Measurements from ENCODE around the gene ZDHHC15.
"Not testable (repeated sequence)": the region's sequence is repeated elsewhere in the genome, so short reads cannot be mapped to it uniquely, and the experiment has no call there.

Gene ZDHHC15, protein sequence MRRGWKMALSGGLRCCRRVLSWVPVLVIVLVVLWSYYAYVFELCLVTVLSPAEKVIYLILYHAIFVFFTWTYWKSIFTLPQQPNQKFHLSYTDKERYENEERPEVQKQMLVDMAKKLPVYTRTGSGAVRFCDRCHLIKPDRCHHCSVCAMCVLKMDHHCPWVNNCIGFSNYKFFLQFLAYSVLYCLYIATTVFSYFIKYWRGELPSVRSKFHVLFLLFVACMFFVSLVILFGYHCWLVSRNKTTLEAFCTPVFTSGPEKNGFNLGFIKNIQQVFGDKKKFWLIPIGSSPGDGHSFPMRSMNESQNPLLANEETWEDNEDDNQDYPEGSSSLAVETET

DNA sequence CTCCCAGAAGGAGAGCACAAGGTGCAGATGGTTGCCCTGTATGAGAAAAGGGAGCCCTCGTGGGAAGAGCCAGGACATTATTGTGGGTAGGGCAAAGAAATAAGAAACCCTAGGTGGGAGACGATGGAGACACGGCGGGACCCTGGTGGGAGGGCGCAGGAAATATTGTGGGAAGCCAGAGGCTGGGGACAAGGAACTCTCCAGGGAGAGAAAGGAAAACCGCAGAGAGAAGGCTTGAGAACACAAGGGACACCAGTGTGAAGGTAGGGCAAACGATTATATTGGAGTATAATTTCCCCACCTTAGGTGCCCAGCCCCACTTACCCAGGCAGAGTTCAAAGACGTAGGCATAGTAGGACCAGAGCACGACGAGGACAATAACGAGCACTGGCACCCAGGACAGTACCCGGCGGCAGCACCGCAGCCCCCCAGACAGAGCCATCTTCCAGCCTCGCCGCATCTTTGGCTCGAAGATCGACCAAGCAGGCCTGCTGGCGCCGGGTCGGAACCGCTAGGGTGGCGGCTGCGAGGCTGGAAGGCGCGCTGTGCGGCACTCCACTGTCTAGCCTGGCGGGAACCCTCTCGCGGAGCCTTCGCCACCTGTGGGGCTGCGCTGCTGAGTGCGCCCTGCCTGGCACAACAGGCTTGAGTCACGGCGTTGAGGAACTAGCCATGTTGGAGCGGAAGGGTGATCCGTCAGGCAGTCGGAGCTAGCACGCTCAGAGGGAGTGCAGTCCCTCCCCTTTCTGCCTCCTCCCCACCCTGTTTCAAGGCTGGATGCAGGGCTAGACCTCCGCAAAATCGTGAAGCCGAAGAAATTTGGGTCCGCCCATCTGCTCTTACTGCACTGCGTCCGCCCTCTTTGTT is at the start of gene ZDHHC15:
ZDHHC15 (minus strand) TSS at position 473 of the 867 bp plus-strand sequence; CDS start at position 460, 13 bp downstream.
- no peak for TF ChIP-seq JUND (IDR thresholded peaks at IDR 0.05; ENCODE audit: low read depth)
- in situ Hi-C loops (cut with HindIII; ENCODE audit: low pct_unique_long_range_greater_than_20kb, low sequenced_read_pairs): no loop called here
- peak; percentile 9 to 38 for DNase-seq (ENCODE audit: low read depth in 1 of 2, low spot score in 1 of 2)

DNA sequence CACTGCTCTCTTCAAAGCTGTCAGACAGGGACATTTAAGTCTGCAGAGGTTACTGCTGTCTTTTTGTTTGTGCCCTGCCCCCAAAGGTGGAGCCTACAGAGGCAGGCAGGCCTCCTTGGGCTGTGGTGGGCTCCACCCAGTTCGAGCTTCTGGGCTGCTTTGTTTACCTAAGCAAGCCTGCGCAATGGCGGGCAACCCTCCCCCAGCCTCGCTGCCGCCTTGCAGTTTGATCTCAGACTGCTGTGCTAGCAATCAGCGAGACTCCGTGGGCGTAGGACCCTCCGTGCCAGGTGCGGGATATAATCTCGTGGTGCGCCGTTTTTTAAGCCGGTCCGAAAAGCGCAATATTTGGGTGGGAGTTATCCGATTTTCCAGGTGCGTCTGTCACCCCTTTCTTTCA is 37.7 kb upstream of the ZDHHC15 start:
- in situ Hi-C loops (cut with HindIII; ENCODE audit: low pct_unique_long_range_greater_than_20kb, low sequenced_read_pairs); DNase-seq (ENCODE audit: low read depth in 1 of 2, low spot score in 1 of 2): not testable (repeated sequence)

DNA sequence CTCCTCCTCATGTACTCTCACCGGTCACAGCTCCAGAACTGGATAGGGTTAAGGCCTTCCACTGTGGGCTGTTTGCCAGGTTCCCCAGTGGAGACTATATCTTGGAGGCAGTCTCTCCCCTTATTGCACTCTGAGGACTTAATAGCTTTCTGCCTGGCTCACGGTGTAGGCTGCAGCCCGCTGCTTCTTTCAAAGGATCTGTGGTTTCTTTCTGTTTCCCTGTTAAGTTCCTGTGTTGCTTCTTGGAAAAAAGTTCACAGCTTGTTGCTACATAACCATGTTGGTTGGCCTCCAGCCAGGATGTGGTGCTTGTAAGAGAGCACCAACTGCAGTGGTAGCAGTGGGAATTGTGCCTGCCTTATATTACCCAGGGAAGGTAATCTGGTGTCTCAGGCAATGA is 24.9 kb upstream of the ZDHHC15 start:
- in situ Hi-C loops (cut with HindIII; ENCODE audit: low pct_unique_long_range_greater_than_20kb, low sequenced_read_pairs): no loop called here
- DNase-seq (ENCODE audit: low read depth in 1 of 2, low spot score in 1 of 2): peak in 1 of 2 experiments; percentile 15
- TF ChIP-seq JUND (IDR thresholded peaks at IDR 0.05; ENCODE audit: low read depth): no peak

DNA sequence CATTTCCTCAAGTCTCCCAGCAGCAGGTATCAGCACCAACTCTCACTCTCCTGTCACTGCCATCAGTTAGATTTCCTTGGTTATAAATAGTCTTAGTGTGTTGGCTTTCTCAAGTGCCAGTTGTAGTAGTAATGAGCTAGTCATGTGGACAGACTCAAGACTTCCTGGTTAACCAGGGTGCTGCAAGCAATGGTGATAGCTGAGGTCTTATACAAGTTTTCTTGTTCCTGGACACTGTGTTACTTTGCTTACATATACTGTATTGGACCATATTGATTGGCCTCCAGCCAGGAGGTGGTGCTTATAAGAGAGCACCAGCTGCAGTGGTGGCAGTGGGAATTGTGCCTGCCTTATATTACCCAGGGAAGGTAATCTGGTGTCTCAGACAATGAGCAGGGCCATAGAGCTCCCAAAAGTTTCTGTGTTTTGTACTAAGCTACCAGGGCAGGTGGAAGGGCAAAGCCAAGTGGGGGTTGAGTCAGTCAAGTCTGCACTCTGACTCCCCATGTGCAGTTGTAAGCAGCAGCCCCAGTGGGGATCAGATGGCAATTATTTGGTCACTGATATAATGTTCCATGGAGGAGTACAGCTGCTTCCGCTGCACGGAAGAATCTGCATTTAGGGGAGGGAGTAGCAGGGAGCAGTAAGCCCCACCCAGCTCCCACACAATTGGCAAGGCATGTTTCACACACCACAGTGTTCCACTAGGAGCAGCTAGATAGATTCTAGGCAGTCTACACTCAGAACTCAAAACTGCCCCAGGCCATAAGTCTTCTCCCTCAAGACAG is 24.1 kb upstream of the ZDHHC15 start:
- in situ Hi-C loops (cut with HindIII; ENCODE audit: low pct_unique_long_range_greater_than_20kb, low sequenced_read_pairs): no loop called here
- no peak for DNase-seq (ENCODE audit: low read depth in 1 of 2, low spot score in 1 of 2)
- TF ChIP-seq JUND (IDR thresholded peaks at IDR 0.05; ENCODE audit: low read depth): no peak

DNA sequence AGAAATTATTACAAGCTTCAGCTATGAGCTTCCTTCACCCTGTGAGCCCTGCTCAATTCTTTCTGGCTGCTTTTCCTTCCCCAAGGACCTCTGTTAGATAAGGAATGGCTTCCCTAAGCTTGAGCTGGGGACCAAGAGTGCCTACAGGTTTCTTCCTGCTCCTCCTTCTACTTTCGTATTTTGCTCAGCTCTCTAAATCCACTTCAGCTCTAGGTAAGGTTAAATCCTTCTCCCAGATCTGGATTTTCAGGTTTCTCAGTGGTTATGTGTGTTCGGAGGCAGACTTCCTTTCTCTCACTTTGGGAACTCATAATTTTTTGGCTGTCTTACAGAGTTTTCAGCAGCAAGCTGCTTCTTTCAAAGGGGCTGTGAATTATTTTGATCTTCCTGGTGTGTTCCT is 21.9 kb upstream of the ZDHHC15 start:
- in situ Hi-C loops (cut with HindIII; ENCODE audit: low pct_unique_long_range_greater_than_20kb, low sequenced_read_pairs): no loop called here

DNA sequence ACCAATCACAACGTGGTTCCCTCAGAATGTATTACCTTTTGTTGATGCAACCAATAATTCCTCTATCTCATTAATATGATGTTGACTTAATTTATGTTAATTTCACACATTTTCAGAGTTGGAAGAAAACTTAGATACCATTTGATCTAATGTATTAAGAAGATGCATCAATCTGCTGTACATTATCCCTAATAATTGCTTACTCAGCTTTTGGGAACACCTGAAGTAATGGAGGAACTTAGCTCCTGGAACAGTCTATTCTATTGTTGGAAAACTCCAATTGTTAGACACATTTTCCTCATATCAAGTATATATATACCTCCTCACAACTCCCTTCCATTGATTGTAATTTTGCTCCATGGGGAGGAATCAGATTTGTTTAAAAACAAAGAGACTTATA is 38.9 kb downstream of the ZDHHC15 start:
- in situ Hi-C loops (cut with HindIII; ENCODE audit: low pct_unique_long_range_greater_than_20kb, low sequenced_read_pairs): no loop called here
- no peak for DNase-seq (ENCODE audit: low read depth in 1 of 2, low spot score in 1 of 2)
- TF ChIP-seq JUND (IDR thresholded peaks at IDR 0.05; ENCODE audit: low read depth): no peak

More for the DNA sequence above, 21.9 kb upstream of the ZDHHC15 start:
- no peak for TF ChIP-seq JUND (IDR thresholded peaks at IDR 0.05; ENCODE audit: low read depth)
- peak in 1 of 2 experiments; percentile 43 for DNase-seq (ENCODE audit: low read depth in 1 of 2, low spot score in 1 of 2)

DNA sequence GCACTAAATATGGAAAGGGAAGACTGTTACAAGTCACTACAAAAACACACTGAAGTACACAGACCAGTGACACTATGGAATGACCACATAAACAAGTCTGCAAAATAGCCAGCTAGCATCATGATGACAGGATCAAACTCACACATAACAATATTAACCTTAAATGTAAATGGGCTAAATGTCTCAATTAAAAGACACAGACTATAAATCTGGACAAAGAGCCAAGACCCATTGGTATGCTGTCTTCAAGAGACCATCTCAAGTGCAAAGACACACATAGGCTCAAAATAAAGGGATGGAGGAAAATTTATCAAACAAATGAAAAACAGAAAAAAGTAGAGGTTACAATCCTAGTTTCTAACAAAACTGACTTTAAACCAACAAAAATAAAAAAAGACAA is 61.1 kb downstream of the ZDHHC15 start:
- in situ Hi-C loops (cut with HindIII; ENCODE audit: low pct_unique_long_range_greater_than_20kb, low sequenced_read_pairs): not testable (repeated sequence)

DNA sequence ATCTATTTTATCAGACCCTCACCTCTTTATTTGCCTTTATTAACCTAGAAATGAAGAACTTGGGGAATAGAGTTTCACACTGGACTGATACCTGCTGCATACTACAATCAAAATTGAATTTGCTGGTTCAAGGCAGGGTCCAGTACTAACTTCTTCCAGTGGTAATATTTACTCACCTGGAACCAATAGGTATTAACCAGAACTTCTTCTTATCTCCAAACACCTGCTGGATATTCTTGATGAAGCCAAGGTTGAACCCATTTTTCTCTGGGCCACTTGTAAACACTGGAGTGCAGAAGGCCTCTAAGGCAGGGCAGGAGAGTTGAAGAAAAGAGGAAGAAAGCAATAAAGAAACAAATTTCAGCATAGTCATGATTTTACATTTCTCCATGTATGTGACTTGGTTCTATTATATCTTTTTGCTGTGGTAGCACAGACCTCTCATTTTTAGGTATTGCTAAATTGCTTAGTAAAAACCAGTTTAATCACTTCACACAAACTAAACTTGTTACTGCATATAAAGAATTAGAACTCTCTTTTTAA is 101.1 kb downstream of the ZDHHC15 start:
- in situ Hi-C loops (cut with HindIII; ENCODE audit: low pct_unique_long_range_greater_than_20kb, low sequenced_read_pairs): no loop called here
- no peak for DNase-seq (ENCODE audit: low read depth in 1 of 2, low spot score in 1 of 2)
- no peak for TF ChIP-seq JUND (IDR thresholded peaks at IDR 0.05; ENCODE audit: low read depth)

More for the DNA sequence above, 61.1 kb downstream of the ZDHHC15 start:
- DNase-seq (ENCODE audit: low read depth in 1 of 2, low spot score in 1 of 2): not testable (repeated sequence)

DNA sequence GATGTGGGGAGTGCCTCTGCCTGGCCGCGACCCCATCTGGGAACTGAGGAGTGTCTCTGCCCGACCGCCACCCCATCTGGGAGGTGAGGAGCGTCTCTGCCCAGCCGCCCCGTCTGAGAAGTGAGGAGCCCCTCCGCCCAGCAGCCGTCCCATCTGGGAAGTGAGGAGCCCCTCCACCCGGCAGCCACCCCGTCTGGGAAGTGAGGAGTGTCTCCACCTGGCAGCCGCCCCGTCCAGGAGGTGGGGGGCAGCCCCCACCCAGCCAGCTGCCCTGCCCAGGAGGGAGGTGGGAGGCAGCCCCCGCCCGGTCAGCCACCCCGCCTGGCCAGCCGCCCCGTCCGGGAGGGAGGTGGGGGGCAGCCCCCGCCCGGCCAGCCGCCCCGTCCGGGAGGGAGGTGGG is 115.7 kb downstream of the ZDHHC15 start:
- DNase-seq (ENCODE audit: low read depth in 1 of 2, low spot score in 1 of 2); in situ Hi-C loops (cut with HindIII; ENCODE audit: low pct_unique_long_range_greater_than_20kb, low sequenced_read_pairs): not testable (repeated sequence)

DNA sequence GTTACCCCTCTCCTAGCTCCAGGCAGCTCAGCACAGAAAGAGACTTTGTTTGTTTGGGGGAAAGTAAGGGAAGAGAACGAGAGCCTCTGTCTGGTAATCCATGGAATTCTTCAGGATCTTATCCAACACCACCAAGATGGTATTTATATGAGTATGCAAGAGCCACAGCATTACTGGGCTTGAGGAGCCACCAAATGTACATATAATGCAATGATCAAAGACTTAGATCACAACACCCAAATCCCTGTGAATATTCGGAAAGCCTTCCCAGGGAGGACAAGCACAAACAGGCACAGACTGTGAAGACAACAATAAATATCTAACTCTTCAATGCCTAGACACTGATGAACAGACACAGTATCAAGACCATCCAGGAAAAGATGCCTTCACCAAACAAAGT is 132.4 kb downstream of the ZDHHC15 start:
- TF ChIP-seq JUND (IDR thresholded peaks at IDR 0.05; ENCODE audit: low read depth): no peak
- in situ Hi-C loops (cut with HindIII; ENCODE audit: low pct_unique_long_range_greater_than_20kb, low sequenced_read_pairs): no loop called here
- DNase-seq (ENCODE audit: low read depth in 1 of 2, low spot score in 1 of 2): no peak

DNA sequence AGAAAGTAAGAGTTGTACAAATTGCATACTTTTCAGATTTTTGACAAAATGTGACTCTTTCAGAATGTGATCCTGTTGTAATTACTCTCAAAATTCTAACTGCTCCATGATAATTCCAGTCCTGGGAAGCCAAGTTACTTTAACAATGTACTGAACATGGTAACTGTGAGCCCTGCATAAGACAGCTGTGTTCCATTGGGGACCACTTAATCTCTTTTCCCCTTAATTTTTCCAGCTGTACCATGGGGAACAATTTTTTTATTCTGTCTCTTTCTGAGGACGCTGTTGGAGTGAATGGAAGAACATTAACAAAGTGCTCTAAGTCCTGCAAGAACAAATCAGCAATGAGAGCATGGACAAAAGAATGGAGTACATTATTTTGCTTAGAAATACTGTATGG is 153.1 kb downstream of the ZDHHC15 start:
- in situ Hi-C loops (cut with HindIII; ENCODE audit: low pct_unique_long_range_greater_than_20kb, low sequenced_read_pairs): no loop called here
- no peak for TF ChIP-seq JUND (IDR thresholded peaks at IDR 0.05; ENCODE audit: low read depth)
- DNase-seq (ENCODE audit: low read depth in 1 of 2, low spot score in 1 of 2): no peak

DNA sequence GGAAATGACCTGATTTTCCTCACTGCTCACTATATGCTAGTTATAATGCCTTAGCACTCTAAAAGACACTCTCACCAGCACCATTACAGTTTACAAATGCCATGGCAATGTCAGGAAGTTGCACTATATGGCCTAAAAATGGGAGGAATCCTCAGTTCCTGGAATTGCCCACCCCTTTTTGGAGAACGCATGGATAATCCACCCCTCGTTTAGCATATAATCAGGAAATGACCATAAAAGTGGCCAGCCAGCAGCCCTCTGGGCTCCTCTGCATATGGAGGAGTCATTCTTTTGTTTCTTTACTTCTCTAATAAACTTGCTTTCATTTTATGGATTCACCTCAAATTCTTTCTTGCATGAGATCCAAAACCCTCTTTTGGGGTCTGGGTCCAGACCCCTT is 156.0 kb downstream of the ZDHHC15 start:
- in situ Hi-C loops (cut with HindIII; ENCODE audit: low pct_unique_long_range_greater_than_20kb, low sequenced_read_pairs): no loop called here
- no peak for DNase-seq (ENCODE audit: low read depth in 1 of 2, low spot score in 1 of 2)
- no peak for TF ChIP-seq JUND (IDR thresholded peaks at IDR 0.05; ENCODE audit: low read depth)

Data from T47D (cell line).